CD14-positive monocyte (primary cell): Measurements from ENCODE around the gene GTPBP8. TPM values are rescaled to one million over a fixed set of nuclear protein-coding genes. Genes with fewer than 3 reads are reported as not detected.

Experiments
- DNase-seq, 3 donors: peaks; one replicate each; pipeline ENCODE4 v3.0.0-alpha.2; 2011 to 2022
- H2AFZ ChIP-seq: 2 replicates; pipeline ENCODE4 v1.6.0; 2012; ENCODE audit warnings: mild to moderate bottlenecking, low read depth, low read length, inconsistent platforms; ENCODE audit not compliant: insufficient read depth, poor library complexity, severe bottlenecking
- H3K27ac ChIP-seq, 2 donors: 1 replicate in 1 of 2; 2 replicates in 1 of 2; pipeline ENCODE4 v1.5.1; 2012 to 2013; ENCODE audit warnings: low read length in 2 of 2, control low read depth in 1 of 2, inconsistent platforms in 1 of 2, low read depth in 1 of 2, mild to moderate bottlenecking in 1 of 2
- H3K27me3 ChIP-seq, 2 donors: one replicate each; pipeline versions ENCODE4 v1.6.0 to v1.6.1; 2011 to 2013; ENCODE audit warnings: low read length in 2 of 2; ENCODE audit not compliant: control insufficient read depth in 2 of 2, insufficient read depth in 2 of 2
- H3K36me3 ChIP-seq, 2 donors: replicated peaks in 1 of 2; 1 replicate in 1 of 2; 2 replicates in 1 of 2; pipeline versions ENCODE4 v1.5.1 to v1.6.1; 2012 to 2013; ENCODE audit warnings: low read length in 2 of 2, control low read depth in 1 of 2, inconsistent platforms in 1 of 2, mild to moderate bottlenecking in 1 of 2; ENCODE audit not compliant: insufficient read depth in 2 of 2, control insufficient read depth in 1 of 2
- H3K4me1 ChIP-seq, 2 donors: 1 replicate in 1 of 2; 2 replicates in 1 of 2; pipeline versions ENCODE4 v1.5.1 to v1.6.1; 2012 to 2013; ENCODE audit warnings: low read length in 2 of 2, control low read depth in 1 of 2, inconsistent platforms in 1 of 2, mild to moderate bottlenecking in 1 of 2, moderate library complexity in 1 of 2; ENCODE audit not compliant: insufficient read depth in 2 of 2, control insufficient read depth in 1 of 2
- H3K4me2 ChIP-seq: replicated peaks from 2 replicates; pipeline ENCODE3; 2012; ENCODE audit warnings: low read length, moderate library complexity, mild to moderate bottlenecking; ENCODE audit not compliant: poor library complexity, severe bottlenecking; ENCODE audit errors: extremely low read depth
- H3K4me3 ChIP-seq, 3 experiments: fragments of 200-600 bp in 1 of 3; sonication (generic) in 1 of 3; replicated peaks in 1 of 3; 1 replicate in 2 of 3; 2 replicates in 1 of 3; pipeline ENCODE4 v1.5.1; 2011 to 2013; ENCODE audit warnings: low read length in 3 of 3, mild to moderate bottlenecking in 3 of 3, control low read depth in 2 of 3, low read depth in 2 of 3, inconsistent platforms in 1 of 3, moderate library complexity in 1 of 3
- H3K79me2 ChIP-seq: 2 replicates; pipeline ENCODE4 v1.6.0; 2012; ENCODE audit warnings: mild to moderate bottlenecking, control low read depth, inconsistent platforms, low read length, moderate library complexity; ENCODE audit not compliant: insufficient read depth
- H3K9ac ChIP-seq: 2 replicates; pipeline ENCODE4 v1.6.0; 2017; ENCODE audit warnings: low read length, mild to moderate bottlenecking; ENCODE audit not compliant: insufficient read depth, poor library complexity, severe bottlenecking
- H3K9me3 ChIP-seq, 2 donors: replicated peaks in 1 of 2; 1 replicate in 1 of 2; 2 replicates in 1 of 2; pipeline versions ENCODE4 v1.5.1 to v1.6.1; 2012 to 2013; ENCODE audit warnings: low read length in 2 of 2, control low read depth in 1 of 2; ENCODE audit not compliant: control insufficient read depth in 1 of 2, insufficient read depth in 1 of 2
- H4K20me1 ChIP-seq: 2 replicates; pipeline ENCODE4 v1.6.0; 2012; ENCODE audit warnings: mild to moderate bottlenecking, low read length, control low read depth, moderate library complexity; ENCODE audit not compliant: insufficient read depth
- H3K27ac Mint-ChIP-seq, 7 donors: one replicate each; pipeline ENCODE4 v1.8.0; 2020; ENCODE audit warnings: mild to moderate bottlenecking in 7 of 7, mixed read lengths in 7 of 7, moderate library complexity in 6 of 7, inconsistent platforms in 2 of 7
- H3K27me3 Mint-ChIP-seq, 3 donors: one replicate each; pipeline ENCODE4 v1.8.0; 2021 to 2022; ENCODE audit warnings: low read depth in 3 of 3, mild to moderate bottlenecking in 3 of 3, mixed read lengths in 3 of 3, moderate library complexity in 3 of 3, inconsistent platforms in 1 of 3
- H3K36me3 Mint-ChIP-seq, 2 donors: one replicate each; pipeline ENCODE4 v1.8.0; 2020; ENCODE audit warnings: mixed read lengths in 2 of 2, inconsistent platforms in 1 of 2, mild to moderate bottlenecking in 1 of 2
- H3K4me1 Mint-ChIP-seq: one replicate; pipeline ENCODE4 v1.8.0; 2020; ENCODE audit warnings: mild to moderate bottlenecking, mixed read lengths
- H3K4me3 Mint-ChIP-seq, 2 donors: one replicate each; pipeline ENCODE4 v1.8.0; 2020; ENCODE audit warnings: mild to moderate bottlenecking in 2 of 2, mixed read lengths in 2 of 2, moderate library complexity in 1 of 2
- H3K9me3 Mint-ChIP-seq, 7 donors: one replicate each; pipeline ENCODE4 v1.8.0; 2020 to 2022; ENCODE audit warnings: mixed read lengths in 7 of 7, mild to moderate bottlenecking in 6 of 7, moderate library complexity in 6 of 7, inconsistent platforms in 2 of 7
- CTCF ChIP-seq: fragments of 200-600 bp; IDR thresholded peaks from one replicate; pipeline ENCODE4 v1.8.0; 2022; ENCODE audit warnings: antibody characterized with exemption, mild to moderate bottlenecking
- WGBS: methylation state at CpG from one replicate; pipeline ENCODE4 v1.1.5; 2013; ENCODE audit warnings: missing lambda C conversion rate; ENCODE audit not compliant: insufficient coverage; 5-methylcytosine and 5-hydroxymethylcytosine counted together
- intact Hi-C, 2 donors: fragments of 100-400 bp; cut with micrococcal nuclease; formaldehyde crosslinking; loops; one replicate each; pipeline versions ENCODE4 v1.15.0 to v1.15.1; 2023
- polyA plus RNA-seq, 3 donors: library from polyadenylated mRNA; depleted of rRNA in 1 of 3; unstranded in 2 of 3; stranded (reverse) in 1 of 3; fragments of 300-500 nt in 2 of 3; fragments of >200 nt in 1 of 3; fragmentation: Illumina TruSeq in 2 of 3; gene quantifications; 1 replicate in 2 of 3; 2 replicates in 1 of 3; pipeline ENCODE4 v1.2.3, GENCODE V29; 2012 to 2021

Gene GTPBP8
- polyA plus RNA-seq, 3 donors, result 6.0 to 10.8 (median 9.8) TPM

- no peak overlapping the region for H3K4me2 ChIP-seq
- H3K4me3 ChIP-seq, result no peak overlapping the region
- Mint-ChIP-seq H3K27me3 (peaks cover 0 to 2% (median 1%) of the 10 kb centered on the region in 3 donors), H3K36me3 (no peaks in the 10 kb centered on the region), H3K9me3 (no peaks in the 10 kb centered on the region), H3K4me1 (no peaks in the 10 kb centered on the region), H3K27ac (no peak overlapping the region), H3K4me3 (no peak overlapping the region)
- no peak overlapping the region for H3K9ac ChIP-seq
- no peak for DNase-seq
- no peaks in the 10 kb centered on the region for H3K36me3 ChIP-seq
- WGBS, result 83% methylated on average over 1 of the region's 2 CpGs
- H3K27me3 ChIP-seq, result no peaks in the 10 kb centered on the region
- H3K79me2 ChIP-seq, result no peaks in the 10 kb centered on the region
- no peak overlapping the region for H2AFZ ChIP-seq
- no peaks in the 10 kb centered on the region for H4K20me1 ChIP-seq
- no peaks in the 10 kb centered on the region for H3K9me3 ChIP-seq
- H3K27ac ChIP-seq, result no peak overlapping the region
- no peak for TF ChIP-seq CTCF
- intact Hi-C loops, result no loop called here
- no peaks in the 10 kb centered on the region for H3K4me1 ChIP-seq
Observed at GRCh38 chr3:113038328-113038727, 47.5 kb downstream of the GTPBP8 start.

GRCh38 chr3:113039546-113039945 lies 48.8 kb downstream of the GTPBP8 start:
- H3K4me3 ChIP-seq, result no peak overlapping the region
- Mint-ChIP-seq H3K4me1 (no peaks in the 10 kb centered on the region), H3K9me3 (peaks cover 0 to under 1% (median 0%) of the 10 kb centered on the region in 7 donors), H3K36me3 (no peaks in the 10 kb centered on the region), H3K27me3 (peaks cover 0 to 2% (median 1%) of the 10 kb centered on the region in 3 donors), H3K27ac (no peak overlapping the region), H3K4me3 (no peak overlapping the region)
- no peak for TF ChIP-seq CTCF
- no peaks in the 10 kb centered on the region for H4K20me1 ChIP-seq
- H3K79me2 ChIP-seq, result no peaks in the 10 kb centered on the region
- no peaks in the 10 kb centered on the region for H3K9me3 ChIP-seq
- no peaks in the 10 kb centered on the region for H3K36me3 ChIP-seq
- no peak overlapping the region for H2AFZ ChIP-seq
- H3K27me3 ChIP-seq, result no peaks in the 10 kb centered on the region
- WGBS, result no CpG with 5 or more reads among the region's 5 CpGs
- no peak overlapping the region for H3K9ac ChIP-seq
- intact Hi-C loops, result no loop called here
- H3K4me1 ChIP-seq, result no peaks in the 10 kb centered on the region
- DNase-seq, result no peak
- H3K4me2 ChIP-seq, result no peak overlapping the region
- no peak overlapping the region for H3K27ac ChIP-seq
